Measurements from ENCODE around the gene MYO19. TPM values are rescaled to one million over a fixed set of nuclear protein-coding genes. Genes with fewer than 3 reads are reported as not detected.

MYO19 gene
- polyA plus RNA-seq, 1 experiment: 23.1 TPM

GRCh38 chr17:36524428-36524876 lies 10.2 kb downstream of the MYO19 start:
- no peak for DNase-seq (ENCODE audit: low read depth, low spot score)
- Histone ChIP-seq H3K9me3 (ENCODE audit: control insufficient read depth, insufficient read depth, low read length) (no peaks in the 10 kb centered on the region), H3K27me3 (ENCODE audit: control insufficient read depth, insufficient read depth, low read length) (no peaks in the 10 kb centered on the region), H3K4me3 (ENCODE audit: low read depth, low read length) (no peak overlapping the region), H3K27ac (ENCODE audit: low read depth, low read length) (no peak overlapping the region)
- no peak for TF ChIP-seq CTCF (IDR thresholded peaks at IDR 0.05; ENCODE audit: low read depth, low read length)
- POLR2A ChIA-PET: no interaction called here
- CTCF ChIA-PET: interaction anchor here (1.1 kb wide), 1 partner anchor 9 kb away, joined by 3 read pairs; no protein-coding TSS in a partner anchor

GRCh38 chr17:36523113-36523512 lies 11.6 kb downstream of the MYO19 start:
- no peak for DNase-seq (ENCODE audit: low read depth, low spot score)
- ChIA-PET POLR2A (no interaction called here), CTCF (interaction anchor here (0.6 to 1.5 kb wide), 3 partner anchors 11 to 374 kb away, joined by 3 to 6 read pairs (median 5); partner anchors contain the start of genes MYO19 and PIGW)
- Histone ChIP-seq H3K27ac (ENCODE audit: low read depth, low read length) (no peak overlapping the region), H3K27me3 (ENCODE audit: control insufficient read depth, insufficient read depth, low read length) (no peaks in the 10 kb centered on the region), H3K4me3 (ENCODE audit: low read depth, low read length) (no peak overlapping the region), H3K9me3 (ENCODE audit: control insufficient read depth, insufficient read depth, low read length) (no peaks in the 10 kb centered on the region)
- no peak for TF ChIP-seq CTCF (IDR thresholded peaks at IDR 0.05; ENCODE audit: low read depth, low read length)

GRCh38 chr17:36515837-36516236 lies 18.8 kb downstream of the MYO19 start:
- ChIA-PET POLR2A (no interaction called here), CTCF (no interaction called here)
- DNase-seq (ENCODE audit: low read depth, low spot score): no peak
- H3K4me3 ChIP-seq (ENCODE audit: low read depth, low read length): no peak overlapping the region
- H3K27me3 ChIP-seq (ENCODE audit: control insufficient read depth, insufficient read depth, low read length): no peaks in the 10 kb centered on the region
- no peak for TF ChIP-seq CTCF (IDR thresholded peaks at IDR 0.05; ENCODE audit: low read depth, low read length)
- H3K27ac ChIP-seq (ENCODE audit: low read depth, low read length): no peak overlapping the region
- H3K9me3 ChIP-seq (ENCODE audit: control insufficient read depth, insufficient read depth, low read length): no peaks in the 10 kb centered on the region

GRCh38 chr17:36514856-36515255 lies 19.8 kb downstream of the MYO19 start:
- H3K27ac ChIP-seq (ENCODE audit: low read depth, low read length): no peak overlapping the region
- DNase-seq (ENCODE audit: low read depth, low spot score): no peak
- H3K27me3 ChIP-seq (ENCODE audit: control insufficient read depth, insufficient read depth, low read length): no peaks in the 10 kb centered on the region
- CTCF ChIA-PET: no interaction called here
- POLR2A ChIA-PET: no interaction called here
- TF ChIP-seq CTCF (IDR thresholded peaks at IDR 0.05; ENCODE audit: low read depth, low read length): no peak
- H3K4me3 ChIP-seq (ENCODE audit: low read depth, low read length): no peak overlapping the region
- no peaks in the 10 kb centered on the region for H3K9me3 ChIP-seq (ENCODE audit: control insufficient read depth, insufficient read depth, low read length)

GRCh38 chr17:36512641-36513040 lies 22.0 kb downstream of the MYO19 start:
- H3K4me3 ChIP-seq (ENCODE audit: low read depth, low read length): no peak overlapping the region
- no peak for DNase-seq (ENCODE audit: low read depth, low spot score)
- H3K9me3 ChIP-seq (ENCODE audit: control insufficient read depth, insufficient read depth, low read length): no peaks in the 10 kb centered on the region
- no peak for TF ChIP-seq CTCF (IDR thresholded peaks at IDR 0.05; ENCODE audit: low read depth, low read length)
- no peaks in the 10 kb centered on the region for H3K27me3 ChIP-seq (ENCODE audit: control insufficient read depth, insufficient read depth, low read length)
- ChIA-PET CTCF (no interaction called here), POLR2A (no interaction called here)
- no peak overlapping the region for H3K27ac ChIP-seq (ENCODE audit: low read depth, low read length)

Measured in AG04450 (cell line).